ENCODE data around the gene ITGAX. TPM values are rescaled to one million over a fixed set of nuclear protein-coding genes. Genes with fewer than 3 reads are reported as not detected.
"Not testable (repeated sequence)": the region's sequence is repeated elsewhere in the genome, so short reads cannot be mapped to it uniquely, and the experiment has no call there.

Gene ITGAX
- total RNA-seq, 2 donors from 2014 or later = 9.7 to 32.9 TPM

DNA sequence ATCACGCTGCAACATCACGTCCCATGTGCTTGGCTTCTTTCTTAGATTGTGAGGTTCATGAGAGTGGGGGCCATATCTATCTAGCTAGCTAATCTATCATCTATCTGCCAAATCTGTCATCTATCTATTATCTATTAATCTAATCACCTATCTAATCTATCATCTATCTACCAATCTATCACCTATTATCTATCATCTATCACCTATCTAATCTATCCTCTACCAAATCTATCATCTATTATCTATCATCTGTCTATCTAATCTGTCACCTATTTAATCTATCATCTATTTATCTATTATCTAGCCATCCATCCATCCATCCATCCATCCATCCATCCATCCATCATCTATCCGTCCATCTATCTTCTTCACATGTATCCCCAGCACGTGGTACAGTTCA, 59.0 kb downstream of the ITGAX start:
- DNase-seq (ENCODE audit: low spot score) (no peak), ATAC-seq (ENCODE audit: insufficient number of reproducible peaks, low FRiP score, low read depth) (no peak)
- Histone ChIP-seq H3K27me3 (replicated peaks; ENCODE audit: insufficient read depth) (no peaks in the 10 kb centered on the region), H3K9me3 (no peaks in the 10 kb centered on the region), H3K36me3 (no peaks in the 10 kb centered on the region), H3K27ac (no peak overlapping the region), H3K4me3 (no peak overlapping the region), H3K4me1 (ENCODE audit: control insufficient read depth in 1 of 2, low read depth in 2 of 2) (no peaks in the 10 kb centered on the region)
- TF ChIP-seq, protein P1, sequence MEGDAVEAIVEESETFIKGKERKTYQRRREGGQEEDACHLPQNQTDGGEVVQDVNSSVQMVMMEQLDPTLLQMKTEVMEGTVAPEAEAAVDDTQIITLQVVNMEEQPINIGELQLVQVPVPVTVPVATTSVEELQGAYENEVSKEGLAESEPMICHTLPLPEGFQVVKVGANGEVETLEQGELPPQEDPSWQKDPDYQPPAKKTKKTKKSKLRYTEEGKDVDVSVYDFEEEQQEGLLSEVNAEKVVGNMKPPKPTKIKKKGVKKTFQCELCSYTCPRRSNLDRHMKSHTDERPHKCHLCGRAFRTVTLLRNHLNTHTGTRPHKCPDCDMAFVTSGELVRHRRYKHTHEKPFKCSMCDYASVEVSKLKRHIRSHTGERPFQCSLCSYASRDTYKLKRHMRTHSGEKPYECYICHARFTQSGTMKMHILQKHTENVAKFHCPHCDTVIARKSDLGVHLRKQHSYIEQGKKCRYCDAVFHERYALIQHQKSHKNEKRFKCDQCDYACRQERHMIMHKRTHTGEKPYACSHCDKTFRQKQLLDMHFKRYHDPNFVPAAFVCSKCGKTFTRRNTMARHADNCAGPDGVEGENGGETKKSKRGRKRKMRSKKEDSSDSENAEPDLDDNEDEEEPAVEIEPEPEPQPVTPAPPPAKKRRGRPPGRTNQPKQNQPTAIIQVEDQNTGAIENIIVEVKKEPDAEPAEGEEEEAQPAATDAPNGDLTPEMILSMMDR (IDR thresholded peaks at IDR 0.05) = no peak

- Histone ChIP-seq H3K27ac (no peak overlapping the region), H3K4me3 (no peak overlapping the region), H3K9me3 (no peaks in the 10 kb centered on the region), H3K4me1 (ENCODE audit: control insufficient read depth in 1 of 2, low read depth in 2 of 2) (no peaks in the 10 kb centered on the region), H3K36me3 (no peaks in the 10 kb centered on the region), H3K27me3 (replicated peaks; ENCODE audit: insufficient read depth) (no peaks in the 10 kb centered on the region)
- TF ChIP-seq, protein P1 (IDR thresholded peaks at IDR 0.05) = no peak
- ATAC-seq (ENCODE audit: insufficient number of reproducible peaks, low FRiP score, low read depth) (no peak), DNase-seq (ENCODE audit: low spot score) (no peak)
Measured at GRCh38 chr16:31414706-31415105, 59.7 kb downstream of the ITGAX start.

DNA sequence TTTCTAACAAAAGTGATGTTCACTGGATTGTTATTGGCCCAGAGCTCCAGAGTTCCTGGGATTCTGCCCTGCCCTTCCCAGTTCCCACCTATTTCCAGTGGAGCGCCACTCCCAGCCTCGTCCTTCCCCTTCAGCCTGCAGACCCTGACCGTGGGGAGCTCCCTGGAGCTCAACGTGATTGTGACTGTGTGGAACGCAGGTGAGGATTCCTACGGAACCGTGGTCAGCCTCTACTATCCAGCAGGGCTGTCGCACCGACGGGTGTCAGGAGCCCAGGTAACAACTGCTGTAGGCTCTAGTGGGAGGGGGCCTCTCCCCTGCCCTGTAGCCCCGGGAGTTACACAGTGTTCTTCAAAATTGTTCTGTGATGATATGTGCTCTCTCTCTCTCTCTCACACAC, 61.4 kb downstream of the ITGAX start:
- no peak for DNase-seq (ENCODE audit: low spot score)

GRCh38 chr16:31417036-31417435, 62.1 kb downstream of the ITGAX start:
- not testable (repeated sequence) for DNase-seq (ENCODE audit: low spot score); H3K27me3 ChIP-seq (replicated peaks; ENCODE audit: insufficient read depth); H3K9me3 ChIP-seq; H3K27ac ChIP-seq; ATAC-seq (ENCODE audit: insufficient number of reproducible peaks, low FRiP score, low read depth); H3K4me1 ChIP-seq (ENCODE audit: control insufficient read depth in 1 of 2, low read depth in 2 of 2); H3K4me3 ChIP-seq; H3K36me3 ChIP-seq

More for the DNA sequence above, 61.4 kb downstream of the ITGAX start:
- TF ChIP-seq, protein P1 (IDR thresholded peaks at IDR 0.05) = no peak
- no peaks in the 10 kb centered on the region for H3K36me3 ChIP-seq
- no peaks in the 10 kb centered on the region for H3K9me3 ChIP-seq
- H3K4me1 ChIP-seq (ENCODE audit: control insufficient read depth in 1 of 2, low read depth in 2 of 2) = no peaks in the 10 kb centered on the region
- H3K4me3 ChIP-seq = no peak overlapping the region
- no peak for ATAC-seq (ENCODE audit: insufficient number of reproducible peaks, low FRiP score, low read depth)
- H3K27ac ChIP-seq = no peak overlapping the region
- H3K27me3 ChIP-seq (replicated peaks; ENCODE audit: insufficient read depth) = no peaks in the 10 kb centered on the region

- no peaks in the 10 kb centered on the region for H3K36me3 ChIP-seq
- no peak overlapping the region for H3K4me3 ChIP-seq
- TF ChIP-seq, protein P1 (IDR thresholded peaks at IDR 0.05) = no peak
- no peak for DNase-seq (ENCODE audit: low spot score)
- no peaks in the 10 kb centered on the region for H3K27me3 ChIP-seq (replicated peaks; ENCODE audit: insufficient read depth)
- ATAC-seq (ENCODE audit: insufficient number of reproducible peaks, low FRiP score, low read depth) = no peak
- no peak overlapping the region for H3K27ac ChIP-seq
- no peaks in the 10 kb centered on the region for H3K4me1 ChIP-seq (ENCODE audit: control insufficient read depth in 1 of 2, low read depth in 2 of 2)
- H3K9me3 ChIP-seq = no peaks in the 10 kb centered on the region
Measured at GRCh38 chr16:31417916-31418315, 62.9 kb downstream of the ITGAX start.

DNA sequence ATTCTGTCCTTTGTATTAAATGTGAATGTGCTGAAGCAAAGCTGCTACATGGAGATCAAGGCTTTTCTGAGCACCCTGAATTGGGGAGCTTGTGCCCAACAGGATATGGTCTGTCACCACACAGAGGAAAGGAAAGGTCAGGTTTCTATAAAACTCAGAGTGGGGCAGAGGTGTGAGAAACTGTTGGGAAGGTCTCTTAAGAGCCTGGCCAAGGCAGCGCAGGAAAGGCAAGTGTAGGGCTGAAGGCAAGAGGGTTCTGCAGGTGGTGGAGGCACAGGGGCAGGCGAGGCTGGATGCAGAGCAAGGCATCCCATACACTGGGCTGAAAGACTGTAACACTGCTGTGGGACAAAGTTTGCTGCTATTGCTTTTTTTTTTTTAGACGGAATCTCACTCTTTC, 65.1 kb downstream of the ITGAX start:
- Histone ChIP-seq H3K27ac (no peak overlapping the region), H3K4me1 (ENCODE audit: control insufficient read depth in 1 of 2, low read depth in 2 of 2) (no peaks in the 10 kb centered on the region), H3K4me3 (no peak overlapping the region), H3K36me3 (no peaks in the 10 kb centered on the region), H3K27me3 (replicated peaks; ENCODE audit: insufficient read depth) (no peaks in the 10 kb centered on the region), H3K9me3 (no peaks in the 10 kb centered on the region)
- DNase-seq (ENCODE audit: low spot score) (no peak), ATAC-seq (ENCODE audit: insufficient number of reproducible peaks, low FRiP score, low read depth) (no peak)
- TF ChIP-seq, protein P1 (IDR thresholded peaks at IDR 0.05) = no peak

Data from thoracic aorta (tissue), 2 donors.